BE2C (cell line): ENCODE results near the gene RRP8.

Experiments used
- DNase-seq: peaks from one replicate; pipeline ENCODE4 v3.0.0-alpha.2; 2020
- H3K27me3 ChIP-seq: fragments of 250-450 bp; sonication (Bioruptor Pico); 2 replicates; pipeline ENCODE4 v1.5.1; 2020; ENCODE audit warnings: mild to moderate bottlenecking
- H3K36me3 ChIP-seq: fragments of 250-450 bp; sonication (Bioruptor Pico); 2 replicates; pipeline ENCODE4 v1.5.1; 2020; ENCODE audit warnings: mild to moderate bottlenecking
- H3K4me1 ChIP-seq: fragments of 250-450 bp; sonication (Bioruptor Pico); 2 replicates; pipeline ENCODE4 v1.5.1; 2020
- H3K4me3 ChIP-seq: 2 replicates; pipeline ENCODE4 v1.5.1; 2011; ENCODE audit warnings: low read depth, low read length
- H3K9me3 ChIP-seq: fragments of 250-450 bp; sonication (Bioruptor Pico); 2 replicates; pipeline ENCODE4 v1.5.1; 2020
- TF ChIP-seq, protein P1 (sequence below): IDR thresholded peaks from 2 replicates; pipeline ENCODE4 v1.5.1; 2012; ENCODE audit warnings: mild to moderate bottlenecking, low read depth, low read length

Gene RRP8

DNA sequence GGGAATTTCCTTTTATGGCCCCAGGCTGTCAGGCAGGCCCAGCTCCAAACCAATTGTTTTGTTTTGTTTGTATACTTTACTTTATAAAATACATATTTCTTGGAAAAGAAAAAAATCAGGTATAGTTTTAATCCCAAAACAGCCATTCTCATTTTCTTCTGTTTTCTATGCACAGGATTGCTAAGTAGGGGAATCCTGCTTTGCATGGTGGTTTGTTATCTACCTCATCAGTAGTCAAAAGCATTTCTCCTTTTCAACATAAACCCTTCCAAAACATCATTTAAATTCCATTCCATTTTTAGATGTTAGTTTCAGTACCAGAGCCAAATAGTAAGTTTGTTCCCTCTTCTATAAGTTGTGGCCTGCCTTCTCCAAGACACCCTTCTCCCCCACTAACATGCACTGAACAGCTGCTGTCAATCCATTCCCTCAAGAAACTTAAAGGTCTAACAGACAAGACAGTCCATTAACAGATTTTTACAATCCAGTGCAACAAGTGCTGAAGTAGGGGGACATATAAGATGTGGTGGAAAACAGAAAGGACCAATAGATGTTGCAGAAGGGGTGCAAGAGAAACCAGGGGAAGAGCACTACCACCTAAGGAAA lies 3.9 kb upstream of the RRP8 start:
- no peak overlapping the region for H3K4me3 ChIP-seq
- no peak for DNase-seq

DNA sequence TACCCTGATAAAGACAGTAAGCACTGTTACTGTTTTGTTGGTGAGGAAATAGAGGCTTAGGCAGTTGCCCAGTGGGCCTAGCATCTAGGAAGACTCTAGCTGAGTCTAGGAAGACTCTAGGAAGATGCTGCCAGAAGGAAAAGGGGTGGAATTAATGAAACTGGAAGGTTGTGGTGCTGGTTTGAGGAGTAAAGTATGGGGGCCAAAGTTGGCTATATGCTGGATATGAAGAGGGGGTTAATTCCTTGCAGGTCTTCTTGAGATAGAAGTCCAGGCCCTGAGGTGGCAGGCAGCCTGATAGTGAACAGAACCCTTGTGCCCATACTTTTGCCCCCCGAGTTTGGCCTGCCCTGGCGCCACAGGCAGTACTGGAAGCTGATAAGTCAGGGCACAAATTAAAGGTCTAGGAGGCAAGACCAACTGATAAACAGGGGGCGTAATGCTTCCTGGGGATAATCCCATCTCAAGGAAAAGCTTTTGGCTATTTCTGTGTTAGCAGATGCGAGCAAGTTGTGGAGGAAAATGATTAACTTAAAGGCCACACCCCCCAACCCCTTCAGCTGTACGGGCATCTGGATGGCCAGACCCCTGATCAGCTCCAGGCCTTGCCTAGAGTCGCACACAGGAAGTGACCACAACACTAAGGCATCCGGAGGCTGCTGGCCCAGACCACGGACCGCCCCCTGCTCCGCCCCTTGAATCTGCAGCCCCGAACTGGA lies 3.2 kb upstream of the RRP8 start:
- Histone ChIP-seq H3K9me3 (no peaks in the 10 kb centered on the region), H3K4me3 (no peak overlapping the region), H3K27me3 (no peaks in the 10 kb centered on the region), H3K36me3 (peaks cover 10% of the 10 kb centered on the region), H3K4me1 (peaks cover 8% of the 10 kb centered on the region)
- TF ChIP-seq, protein P1, sequence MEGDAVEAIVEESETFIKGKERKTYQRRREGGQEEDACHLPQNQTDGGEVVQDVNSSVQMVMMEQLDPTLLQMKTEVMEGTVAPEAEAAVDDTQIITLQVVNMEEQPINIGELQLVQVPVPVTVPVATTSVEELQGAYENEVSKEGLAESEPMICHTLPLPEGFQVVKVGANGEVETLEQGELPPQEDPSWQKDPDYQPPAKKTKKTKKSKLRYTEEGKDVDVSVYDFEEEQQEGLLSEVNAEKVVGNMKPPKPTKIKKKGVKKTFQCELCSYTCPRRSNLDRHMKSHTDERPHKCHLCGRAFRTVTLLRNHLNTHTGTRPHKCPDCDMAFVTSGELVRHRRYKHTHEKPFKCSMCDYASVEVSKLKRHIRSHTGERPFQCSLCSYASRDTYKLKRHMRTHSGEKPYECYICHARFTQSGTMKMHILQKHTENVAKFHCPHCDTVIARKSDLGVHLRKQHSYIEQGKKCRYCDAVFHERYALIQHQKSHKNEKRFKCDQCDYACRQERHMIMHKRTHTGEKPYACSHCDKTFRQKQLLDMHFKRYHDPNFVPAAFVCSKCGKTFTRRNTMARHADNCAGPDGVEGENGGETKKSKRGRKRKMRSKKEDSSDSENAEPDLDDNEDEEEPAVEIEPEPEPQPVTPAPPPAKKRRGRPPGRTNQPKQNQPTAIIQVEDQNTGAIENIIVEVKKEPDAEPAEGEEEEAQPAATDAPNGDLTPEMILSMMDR: no peak
- DNase-seq: peak; percentile 85

More for the DNA sequence above, 3.9 kb upstream of the RRP8 start:
- no peaks in the 10 kb centered on the region for H3K9me3 ChIP-seq
- peaks cover 9% of the 10 kb centered on the region for H3K36me3 ChIP-seq
- H3K27me3 ChIP-seq: no peaks in the 10 kb centered on the region
- TF ChIP-seq, protein P1: no peak
- peaks cover 8% of the 10 kb centered on the region for H3K4me1 ChIP-seq

GRCh38 chr11:6604790-6605189 lies 1.4 kb upstream of the RRP8 start:
- Histone ChIP-seq H3K36me3 (peaks cover 19% of the 10 kb centered on the region), H3K4me3 (peak overlapping the region; percentile 85), H3K27me3 (no peaks in the 10 kb centered on the region), H3K9me3 (no peaks in the 10 kb centered on the region), H3K4me1 (peaks cover 8% of the 10 kb centered on the region)
- TF ChIP-seq, protein P1: no peak
- no peak for DNase-seq

- TF ChIP-seq, protein P1: peak; percentile 17; the same call in 1 of the 2 replicates
- H3K4me3 ChIP-seq: peak overlapping the region; percentile 85
- no peaks in the 10 kb centered on the region for H3K9me3 ChIP-seq
- peaks cover 23% of the 10 kb centered on the region for H3K36me3 ChIP-seq
- no peaks in the 10 kb centered on the region for H3K27me3 ChIP-seq
- peaks cover 8% of the 10 kb centered on the region for H3K4me1 ChIP-seq
- peak; percentile 50 for DNase-seq
Observed at GRCh38 chr11:6604081-6604626, 738 bp upstream of the RRP8 start.

DNA sequence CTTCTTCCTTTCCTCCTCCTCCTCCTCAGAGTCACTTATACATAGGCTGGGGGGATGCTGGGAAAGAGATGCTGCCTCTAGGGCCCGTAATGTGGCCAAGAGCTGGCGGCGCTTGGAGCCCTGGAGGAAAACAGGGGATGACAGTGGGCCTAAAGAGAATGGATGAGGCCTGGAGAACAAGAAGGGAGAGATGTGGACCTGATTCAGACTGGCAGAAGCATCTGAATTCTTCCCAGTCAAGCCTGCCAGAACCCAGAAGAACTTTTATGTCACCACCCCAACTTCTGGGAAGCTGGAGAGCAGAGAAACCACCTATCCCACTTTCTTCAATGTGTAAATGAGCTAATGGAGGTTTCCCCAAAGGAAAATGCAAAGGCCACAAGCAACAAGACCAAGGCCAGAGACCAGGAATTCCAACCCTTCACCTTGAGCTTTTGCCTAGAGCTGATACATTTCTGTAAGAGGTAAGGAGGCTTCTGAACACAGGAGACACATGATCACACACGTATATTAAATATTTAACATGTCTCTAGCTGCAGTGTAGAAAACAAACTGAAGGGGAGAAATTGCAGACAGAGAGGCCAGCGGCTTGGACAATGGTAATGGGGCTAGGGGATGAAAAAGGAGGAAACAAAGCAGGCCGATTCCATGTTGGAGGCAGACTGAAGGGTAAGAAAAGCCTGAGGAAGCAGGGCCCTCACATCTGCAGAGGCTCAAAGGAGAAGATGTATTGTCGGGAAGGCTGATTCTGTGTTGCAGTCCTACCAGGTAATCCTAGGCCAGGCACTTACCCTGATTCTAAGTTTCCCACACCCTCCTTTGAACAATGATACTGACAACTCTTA lies 1.1 kb downstream of the RRP8 start:
- Histone ChIP-seq H3K9me3 (no peaks in the 10 kb centered on the region), H3K4me3 (peak overlapping the region; percentile 85), H3K27me3 (no peaks in the 10 kb centered on the region), H3K36me3 (peaks cover 23% of the 10 kb centered on the region), H3K4me1 (peaks cover 5% of the 10 kb centered on the region)
- TF ChIP-seq, protein P1: no peak
- no peak for DNase-seq
